ENCODE data around the gene ACAA1.

Gene ACAA1

GRCh38 chr3:38146504-38146903, 9.6 kb upstream of the ACAA1 start:
- TF ChIP-seq GATA3 (IDR thresholded peaks at IDR 0.05; ENCODE audit: low read depth, low read length): no peak
- TF ChIP-seq GATA2 (IDR thresholded peaks at IDR 0.05; ENCODE audit: low read depth, low read length): no peak

DNA sequence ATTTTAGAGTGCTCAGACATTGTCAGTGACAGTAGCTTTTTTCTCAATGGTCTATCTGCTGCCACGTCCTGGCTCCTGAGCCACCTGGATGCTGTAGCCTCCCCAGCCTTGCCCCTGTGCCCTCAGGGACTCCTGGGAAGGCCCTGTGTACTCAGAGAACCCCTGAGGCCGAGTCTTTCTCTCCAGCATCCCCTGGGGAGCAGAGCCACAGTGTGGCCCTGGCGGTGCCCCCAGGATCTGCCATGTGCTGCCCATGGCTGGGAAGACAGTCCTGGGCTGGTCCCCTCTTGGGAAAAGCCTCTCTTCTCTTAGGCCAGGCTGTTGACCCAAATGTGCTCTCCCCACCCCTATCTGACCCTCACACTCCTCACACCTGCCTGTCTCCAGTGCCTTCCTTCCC, 6.6 kb upstream of the ACAA1 start:
- TF ChIP-seq GATA3 (IDR thresholded peaks at IDR 0.05; ENCODE audit: low read depth, low read length): no peak
- TF ChIP-seq GATA2 (IDR thresholded peaks at IDR 0.05; ENCODE audit: low read depth, low read length): no peak

DNA sequence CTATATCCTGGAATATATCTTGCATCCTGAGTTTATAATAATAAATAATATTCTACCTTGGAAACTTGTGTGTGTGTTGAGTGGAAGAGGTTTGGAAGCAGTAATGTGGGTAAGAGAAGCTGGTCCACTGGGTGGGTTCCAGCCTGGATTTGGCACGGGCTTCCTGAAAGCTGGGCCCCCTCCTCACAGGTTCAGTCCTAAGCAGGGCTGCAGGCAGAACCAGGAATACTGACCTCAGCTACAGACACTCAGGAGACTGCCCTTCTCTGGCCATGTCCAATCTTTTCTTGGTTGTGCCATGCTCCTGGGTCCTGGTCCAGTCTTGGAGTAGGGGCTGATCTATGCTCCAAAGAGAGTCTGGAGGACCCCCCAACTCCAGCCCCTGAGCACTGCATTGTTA, 6.0 kb upstream of the ACAA1 start:
- TF ChIP-seq GATA2 (IDR thresholded peaks at IDR 0.05; ENCODE audit: low read depth, low read length) (no peak), GATA3 (IDR thresholded peaks at IDR 0.05; ENCODE audit: low read depth, low read length) (no peak)

- TF ChIP-seq GATA2 (IDR thresholded peaks at IDR 0.05; ENCODE audit: low read depth, low read length) (no peak), GATA3 (IDR thresholded peaks at IDR 0.05; ENCODE audit: low read depth, low read length) (no peak)
Measured at GRCh38 chr3:38141952-38142273, 5.0 kb upstream of the ACAA1 start.

DNA sequence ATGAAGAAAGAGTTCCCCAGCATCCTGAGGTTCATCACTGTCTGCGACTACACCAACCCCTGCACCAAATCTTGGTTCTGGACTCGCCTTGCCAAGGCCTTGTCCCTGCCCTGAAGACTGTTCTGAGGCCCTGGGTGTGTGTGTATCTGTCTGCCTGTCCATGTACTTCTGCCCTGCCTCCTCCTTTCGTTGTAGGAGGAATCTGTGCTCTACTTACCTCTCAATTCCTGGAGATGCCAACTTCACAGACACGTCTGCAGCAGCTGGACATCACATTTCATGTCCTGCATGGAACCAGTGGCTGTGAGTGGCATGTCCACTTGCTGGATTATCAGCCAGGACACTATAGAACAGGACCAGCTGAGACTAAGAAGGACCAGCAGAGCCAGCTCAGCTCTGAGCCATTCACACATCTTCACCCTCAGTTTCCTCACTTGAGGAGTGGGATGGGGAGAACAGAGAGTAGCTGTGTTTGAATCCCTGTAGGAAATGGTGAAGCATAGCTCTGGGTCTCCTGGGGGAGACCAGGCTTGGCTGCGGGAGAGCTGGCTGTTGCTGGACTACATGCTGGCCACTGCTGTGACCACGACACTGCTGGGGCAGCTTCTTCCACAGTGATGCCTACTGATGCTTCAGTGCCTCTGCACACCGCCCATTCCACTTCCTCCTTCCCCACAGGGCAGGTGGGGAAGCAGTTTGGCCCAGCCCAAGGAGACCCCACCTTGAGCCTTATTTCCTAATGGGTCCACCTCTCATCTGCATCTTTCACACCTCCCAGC, 4.4 kb upstream of the ACAA1 start:
- TF ChIP-seq GATA2 (IDR thresholded peaks at IDR 0.05; ENCODE audit: low read depth, low read length): no peak
- TF ChIP-seq GATA3 (IDR thresholded peaks at IDR 0.05; ENCODE audit: low read depth, low read length): no peak

DNA sequence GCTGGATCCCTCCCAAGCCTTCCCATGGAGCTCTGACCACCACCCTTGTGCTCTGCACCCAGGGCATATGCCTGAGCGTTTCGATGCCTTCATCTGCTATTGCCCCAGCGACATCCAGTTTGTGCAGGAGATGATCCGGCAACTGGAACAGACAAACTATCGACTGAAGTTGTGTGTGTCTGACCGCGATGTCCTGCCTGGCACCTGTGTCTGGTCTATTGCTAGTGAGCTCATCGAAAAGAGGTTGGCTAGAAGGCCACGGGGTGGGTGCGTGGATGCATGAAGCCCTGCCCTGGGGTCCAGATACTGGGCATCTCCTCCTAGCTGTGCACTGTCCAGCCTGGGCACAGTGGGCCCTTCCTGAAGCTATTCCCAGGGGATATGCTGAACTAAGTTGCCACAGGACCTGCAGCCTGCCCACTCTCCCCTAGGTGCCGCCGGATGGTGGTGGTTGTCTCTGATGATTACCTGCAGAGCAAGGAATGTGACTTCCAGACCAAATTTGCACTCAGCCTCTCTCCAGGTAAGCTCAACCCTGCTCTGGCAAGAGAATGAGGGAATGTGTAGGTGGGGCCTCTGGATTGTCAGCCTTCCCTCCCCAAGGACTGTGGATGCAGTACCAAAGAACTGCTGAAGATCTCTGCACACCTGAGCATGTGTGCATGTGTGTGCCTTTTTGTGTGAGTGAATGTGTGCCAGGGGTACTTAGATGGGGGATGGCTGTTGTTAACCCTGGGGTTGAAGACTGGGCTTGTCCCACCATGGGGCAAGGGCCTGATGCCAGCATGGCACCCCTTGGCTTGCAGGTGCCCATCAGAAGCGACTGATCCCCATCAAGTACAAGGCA, 3.6 kb upstream of the ACAA1 start:
- TF ChIP-seq GATA3 (IDR thresholded peaks at IDR 0.05; ENCODE audit: low read depth, low read length) (no peak), GATA2 (IDR thresholded peaks at IDR 0.05; ENCODE audit: low read depth, low read length) (no peak)

- TF ChIP-seq GATA2 (IDR thresholded peaks at IDR 0.05; ENCODE audit: low read depth, low read length) (no peak), GATA3 (IDR thresholded peaks at IDR 0.05; ENCODE audit: low read depth, low read length) (no peak)
Measured at GRCh38 chr3:38139652-38140051, 2.7 kb upstream of the ACAA1 start.

GRCh38 chr3:38139191-38139590, 2.3 kb upstream of the ACAA1 start:
- TF ChIP-seq GATA2 (IDR thresholded peaks at IDR 0.05; ENCODE audit: low read depth, low read length): no peak
- no peak for TF ChIP-seq GATA3 (IDR thresholded peaks at IDR 0.05; ENCODE audit: low read depth, low read length)

DNA sequence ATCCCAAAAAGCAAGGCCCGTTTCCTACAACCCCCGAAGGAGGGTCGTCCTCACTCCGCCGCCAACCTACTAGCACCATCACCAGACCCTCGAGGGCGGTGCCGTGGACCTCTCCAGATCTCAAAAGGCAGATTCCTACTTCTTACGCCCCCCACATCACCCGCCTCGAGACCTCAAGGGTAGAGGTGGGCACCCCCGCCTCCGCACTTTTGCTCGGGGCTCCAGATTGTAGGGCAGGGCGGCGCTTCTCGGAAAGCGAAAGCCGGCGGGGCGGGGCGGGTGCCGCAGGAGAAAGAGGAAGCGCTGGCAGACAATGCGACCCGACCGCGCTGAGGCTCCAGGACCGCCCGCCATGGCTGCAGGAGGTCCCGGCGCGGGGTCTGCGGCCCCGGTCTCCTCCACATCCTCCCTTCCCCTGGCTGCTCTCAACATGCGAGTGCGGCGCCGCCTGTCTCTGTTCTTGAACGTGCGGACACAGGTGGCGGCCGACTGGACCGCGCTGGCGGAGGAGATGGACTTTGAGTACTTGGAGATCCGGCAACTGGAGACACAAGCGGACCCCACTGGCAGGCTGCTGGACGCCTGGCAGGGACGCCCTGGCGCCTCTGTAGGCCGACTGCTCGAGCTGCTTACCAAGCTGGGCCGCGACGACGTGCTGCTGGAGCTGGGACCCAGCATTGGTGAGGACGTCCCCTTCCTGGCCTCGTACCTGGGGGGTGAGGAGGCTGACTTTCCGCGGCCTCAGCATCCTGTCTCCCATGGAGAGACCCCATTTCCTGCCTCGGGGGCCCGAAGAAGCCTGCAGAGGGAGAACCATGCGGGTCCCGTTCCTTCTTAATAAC, 1.6 kb upstream of the ACAA1 start, which contains the start of gene MYD88:
Gene MYD88, plus strand, starts transcription at position 313 of the 842 bp plus-strand sequence. Its CDS starts 40 bp downstream, at position 353.
- TF ChIP-seq GATA3 (IDR thresholded peaks at IDR 0.05; ENCODE audit: low read depth, low read length) (no peak), GATA2 (IDR thresholded peaks at IDR 0.05; ENCODE audit: low read depth, low read length) (no peak)

- TF ChIP-seq GATA3 (IDR thresholded peaks at IDR 0.05; ENCODE audit: low read depth, low read length) (no peak), GATA2 (IDR thresholded peaks at IDR 0.05; ENCODE audit: low read depth, low read length) (no peak)
Measured at GRCh38 chr3:38137615-38138348, 855 bp upstream of the ACAA1 start.

DNA sequence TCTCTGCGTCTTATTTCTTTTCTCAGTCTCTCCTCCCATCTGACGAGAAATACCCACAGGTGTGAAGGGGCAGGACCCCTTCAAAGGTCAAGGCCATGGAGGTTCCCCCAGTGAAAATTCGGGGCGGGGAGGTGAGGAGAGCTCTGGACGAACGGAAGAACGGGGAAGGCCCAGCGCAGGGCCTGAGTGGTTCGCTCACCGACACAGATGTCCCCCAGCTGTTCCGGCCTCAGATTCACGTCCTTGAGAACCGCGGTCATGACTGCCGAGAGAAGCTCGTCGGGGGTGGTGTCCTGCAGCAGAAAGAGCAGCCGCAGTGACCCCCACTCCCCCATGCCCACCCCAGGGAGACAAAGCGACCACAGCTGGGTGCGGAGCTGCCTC, 542 bp downstream of the ACAA1 start:
- TF ChIP-seq GATA2 (IDR thresholded peaks at IDR 0.05; ENCODE audit: low read depth, low read length) (no peak), GATA3 (IDR thresholded peaks at IDR 0.05; ENCODE audit: low read depth, low read length) (no peak)

GRCh38 chr3:38133557-38134405, 3.1 kb downstream of the ACAA1 start:
- TF ChIP-seq GATA3 (IDR thresholded peaks at IDR 0.05; ENCODE audit: low read depth, low read length): no peak
- no peak for TF ChIP-seq GATA2 (IDR thresholded peaks at IDR 0.05; ENCODE audit: low read depth, low read length)

DNA sequence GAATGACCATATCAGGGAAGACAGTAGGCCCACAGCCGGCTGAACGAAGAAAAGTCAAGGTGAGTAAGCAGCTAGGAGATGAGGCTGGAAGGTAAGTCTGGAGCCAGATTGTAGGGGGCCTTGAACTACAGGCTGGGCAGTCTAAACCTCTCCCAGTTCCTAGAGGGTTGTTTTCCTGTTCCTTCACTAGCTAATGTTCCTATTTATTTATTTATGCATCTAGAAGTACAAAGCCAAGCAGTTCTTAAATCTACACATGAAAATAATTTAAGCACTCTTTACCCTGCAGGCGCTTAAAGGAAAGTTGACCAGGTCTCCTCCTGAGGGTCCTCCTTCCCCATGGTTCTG, 3.7 kb downstream of the ACAA1 start:
- no peak for TF ChIP-seq GATA3 (IDR thresholded peaks at IDR 0.05; ENCODE audit: low read depth, low read length)

Measured in SH-SY5Y (cell line).